Measurements from ENCODE around the gene CMSS1.

DNA sequence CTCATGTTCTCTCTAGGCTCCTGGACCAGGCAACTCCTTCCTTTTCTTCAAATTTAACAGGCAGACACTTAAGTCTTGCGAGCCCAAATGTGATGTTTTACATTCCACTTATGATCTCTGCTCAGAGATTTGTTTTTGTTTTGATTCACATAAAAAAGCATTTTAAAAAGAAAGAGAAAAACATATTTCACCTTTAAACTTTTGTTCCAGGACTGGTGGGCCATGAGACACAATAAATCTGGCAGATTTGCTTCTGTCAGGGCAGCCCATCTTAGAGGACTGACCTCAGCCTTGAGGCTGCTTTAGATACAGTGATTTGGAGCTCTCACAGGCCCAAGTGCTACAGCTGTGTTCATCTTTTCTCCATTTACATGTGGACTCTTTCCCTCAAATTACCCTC lies 52.0 kb downstream of the CMSS1 start:
- TF ChIP-seq POLR2A (IDR thresholded peaks at IDR 0.05): no peak
- TF ChIP-seq, protein P1, sequence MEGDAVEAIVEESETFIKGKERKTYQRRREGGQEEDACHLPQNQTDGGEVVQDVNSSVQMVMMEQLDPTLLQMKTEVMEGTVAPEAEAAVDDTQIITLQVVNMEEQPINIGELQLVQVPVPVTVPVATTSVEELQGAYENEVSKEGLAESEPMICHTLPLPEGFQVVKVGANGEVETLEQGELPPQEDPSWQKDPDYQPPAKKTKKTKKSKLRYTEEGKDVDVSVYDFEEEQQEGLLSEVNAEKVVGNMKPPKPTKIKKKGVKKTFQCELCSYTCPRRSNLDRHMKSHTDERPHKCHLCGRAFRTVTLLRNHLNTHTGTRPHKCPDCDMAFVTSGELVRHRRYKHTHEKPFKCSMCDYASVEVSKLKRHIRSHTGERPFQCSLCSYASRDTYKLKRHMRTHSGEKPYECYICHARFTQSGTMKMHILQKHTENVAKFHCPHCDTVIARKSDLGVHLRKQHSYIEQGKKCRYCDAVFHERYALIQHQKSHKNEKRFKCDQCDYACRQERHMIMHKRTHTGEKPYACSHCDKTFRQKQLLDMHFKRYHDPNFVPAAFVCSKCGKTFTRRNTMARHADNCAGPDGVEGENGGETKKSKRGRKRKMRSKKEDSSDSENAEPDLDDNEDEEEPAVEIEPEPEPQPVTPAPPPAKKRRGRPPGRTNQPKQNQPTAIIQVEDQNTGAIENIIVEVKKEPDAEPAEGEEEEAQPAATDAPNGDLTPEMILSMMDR (IDR thresholded peaks at IDR 0.05): no peak
